ENCODE data around the gene MED8.

Gene MED8

DNA sequence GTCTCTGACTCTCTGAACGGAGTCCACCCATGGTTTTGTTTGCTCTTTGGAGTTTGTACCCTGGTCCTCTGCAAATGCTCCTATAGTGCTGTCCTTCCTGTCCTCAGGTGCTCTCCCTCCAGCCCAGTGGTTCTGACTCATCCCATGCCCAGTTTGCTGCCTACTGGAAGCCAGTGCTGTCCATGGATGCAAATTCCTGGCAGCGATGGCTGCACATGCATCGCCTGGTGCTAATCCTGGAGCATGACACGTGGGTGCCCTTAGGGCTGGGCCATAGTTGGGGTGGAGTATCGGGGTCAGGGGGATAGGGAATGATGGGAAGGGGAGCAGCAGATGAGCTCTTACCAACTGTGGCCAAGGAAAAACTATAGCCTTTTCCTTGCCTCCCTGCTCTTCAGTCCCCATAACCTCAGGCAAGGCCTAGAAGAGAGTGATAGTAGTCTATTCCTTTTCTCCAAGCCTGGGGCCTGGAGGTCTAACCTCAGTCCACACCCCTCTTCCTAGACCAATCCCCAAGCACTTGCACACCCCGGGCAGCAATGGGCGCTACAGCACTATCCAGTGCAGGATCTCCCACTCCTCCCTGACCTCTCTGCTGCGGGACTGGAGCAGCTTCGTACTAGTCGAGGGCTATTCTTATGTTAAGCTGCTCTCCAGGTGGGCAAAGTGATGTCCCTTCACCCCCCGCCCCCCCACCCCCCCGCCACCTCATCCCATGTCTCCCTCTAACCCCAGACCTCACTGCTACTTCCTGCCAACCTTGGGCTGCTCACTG, 32.6 kb upstream of the MED8 start:
- DNase-seq (ENCODE audit: low read depth), result no peak
- H3K4me3 ChIP-seq (replicated peaks; ENCODE audit: low read depth, low read length), result no peak overlapping the region
- TF ChIP-seq, protein P1, sequence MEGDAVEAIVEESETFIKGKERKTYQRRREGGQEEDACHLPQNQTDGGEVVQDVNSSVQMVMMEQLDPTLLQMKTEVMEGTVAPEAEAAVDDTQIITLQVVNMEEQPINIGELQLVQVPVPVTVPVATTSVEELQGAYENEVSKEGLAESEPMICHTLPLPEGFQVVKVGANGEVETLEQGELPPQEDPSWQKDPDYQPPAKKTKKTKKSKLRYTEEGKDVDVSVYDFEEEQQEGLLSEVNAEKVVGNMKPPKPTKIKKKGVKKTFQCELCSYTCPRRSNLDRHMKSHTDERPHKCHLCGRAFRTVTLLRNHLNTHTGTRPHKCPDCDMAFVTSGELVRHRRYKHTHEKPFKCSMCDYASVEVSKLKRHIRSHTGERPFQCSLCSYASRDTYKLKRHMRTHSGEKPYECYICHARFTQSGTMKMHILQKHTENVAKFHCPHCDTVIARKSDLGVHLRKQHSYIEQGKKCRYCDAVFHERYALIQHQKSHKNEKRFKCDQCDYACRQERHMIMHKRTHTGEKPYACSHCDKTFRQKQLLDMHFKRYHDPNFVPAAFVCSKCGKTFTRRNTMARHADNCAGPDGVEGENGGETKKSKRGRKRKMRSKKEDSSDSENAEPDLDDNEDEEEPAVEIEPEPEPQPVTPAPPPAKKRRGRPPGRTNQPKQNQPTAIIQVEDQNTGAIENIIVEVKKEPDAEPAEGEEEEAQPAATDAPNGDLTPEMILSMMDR (IDR thresholded peaks at IDR 0.05; ENCODE audit: low read length, missing control alignments), result no peak

GRCh38 chr1:43421396-43421795, 31.8 kb upstream of the MED8 start:
- DNase-seq (ENCODE audit: low read depth), result no peak
- TF ChIP-seq, protein P1 (IDR thresholded peaks at IDR 0.05; ENCODE audit: low read length, missing control alignments), result no peak
- no peak overlapping the region for H3K4me3 ChIP-seq (replicated peaks; ENCODE audit: low read depth, low read length)

GRCh38 chr1:43420874-43421273, 31.3 kb upstream of the MED8 start:
- TF ChIP-seq, protein P1 (IDR thresholded peaks at IDR 0.05; ENCODE audit: low read length, missing control alignments), result no peak
- DNase-seq (ENCODE audit: low read depth), result no peak
- H3K4me3 ChIP-seq (replicated peaks; ENCODE audit: low read depth, low read length), result no peak overlapping the region

- no peak overlapping the region for H3K4me3 ChIP-seq (replicated peaks; ENCODE audit: low read depth, low read length)
- DNase-seq (ENCODE audit: low read depth), result no peak
- TF ChIP-seq, protein P1 (IDR thresholded peaks at IDR 0.05; ENCODE audit: low read length, missing control alignments), result no peak
Observed at GRCh38 chr1:43419627-43420425, 30.2 kb upstream of the MED8 start.

- H3K4me3 ChIP-seq (replicated peaks; ENCODE audit: low read depth, low read length), result no peak overlapping the region
- TF ChIP-seq, protein P1 (IDR thresholded peaks at IDR 0.05; ENCODE audit: low read length, missing control alignments), result no peak
- no peak for DNase-seq (ENCODE audit: low read depth)
Observed at GRCh38 chr1:43418858-43419257, 29.3 kb upstream of the MED8 start.

GRCh38 chr1:43415901-43416300, 26.3 kb upstream of the MED8 start:
- H3K4me3 ChIP-seq (replicated peaks; ENCODE audit: low read depth, low read length), result no peak overlapping the region
- TF ChIP-seq, protein P1 (IDR thresholded peaks at IDR 0.05; ENCODE audit: low read length, missing control alignments), result no peak
- no peak for DNase-seq (ENCODE audit: low read depth)

Data from fibroblast of pulmonary artery (primary cell).